CMK (cell line): ENCODE results near the gene HMGB1.

ENCODE experiments used
- DNase-seq: peaks from one replicate; pipeline ENCODE4 v3.0.0-alpha.2; 2010; ENCODE audit warnings: low read depth

The HMGB1 gene

DNA sequence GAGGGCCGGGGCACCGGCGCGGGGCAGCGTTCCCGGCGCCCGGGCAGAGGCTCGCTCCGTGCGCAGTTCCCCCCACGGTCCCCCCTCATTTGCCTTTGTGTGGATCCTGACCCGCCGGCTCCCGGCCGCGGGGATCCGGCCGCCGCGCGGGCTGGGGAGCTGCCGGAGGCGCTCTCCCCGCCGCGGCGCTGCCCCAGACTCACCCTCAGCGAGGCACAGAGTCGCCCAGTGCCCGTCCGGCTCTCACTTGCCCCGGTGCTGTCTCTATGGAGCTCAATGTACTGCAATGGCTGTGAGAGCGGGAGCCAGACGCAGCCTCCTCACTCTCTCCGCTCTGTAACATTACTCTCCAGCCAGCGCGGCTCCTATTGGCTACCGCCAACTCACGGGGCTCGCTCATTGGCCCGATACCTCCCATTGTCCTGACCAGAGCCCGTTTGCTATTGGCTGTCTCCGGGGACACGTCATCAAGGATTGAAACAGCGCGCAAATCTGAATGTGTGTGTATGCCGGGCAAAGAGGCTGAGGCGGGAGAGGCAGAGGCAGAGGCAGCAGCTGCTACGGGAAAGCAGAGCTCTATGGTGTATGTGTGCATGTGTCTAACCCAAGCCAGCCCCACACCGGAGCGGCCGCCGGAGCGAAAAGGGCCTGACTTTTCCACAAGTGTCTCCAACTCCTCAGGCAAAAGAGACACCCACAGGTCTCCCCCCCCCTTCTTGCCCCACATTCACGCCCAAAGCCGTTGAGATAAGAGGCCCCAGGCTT lies at the start of gene HMGB1:
Gene HMGB1, minus strand, starts transcription at position 344 of the 765 bp plus-strand sequence. CDS start 2,256 bp downstream, outside the sequence.
- peak; percentile 76 for DNase-seq

DNA sequence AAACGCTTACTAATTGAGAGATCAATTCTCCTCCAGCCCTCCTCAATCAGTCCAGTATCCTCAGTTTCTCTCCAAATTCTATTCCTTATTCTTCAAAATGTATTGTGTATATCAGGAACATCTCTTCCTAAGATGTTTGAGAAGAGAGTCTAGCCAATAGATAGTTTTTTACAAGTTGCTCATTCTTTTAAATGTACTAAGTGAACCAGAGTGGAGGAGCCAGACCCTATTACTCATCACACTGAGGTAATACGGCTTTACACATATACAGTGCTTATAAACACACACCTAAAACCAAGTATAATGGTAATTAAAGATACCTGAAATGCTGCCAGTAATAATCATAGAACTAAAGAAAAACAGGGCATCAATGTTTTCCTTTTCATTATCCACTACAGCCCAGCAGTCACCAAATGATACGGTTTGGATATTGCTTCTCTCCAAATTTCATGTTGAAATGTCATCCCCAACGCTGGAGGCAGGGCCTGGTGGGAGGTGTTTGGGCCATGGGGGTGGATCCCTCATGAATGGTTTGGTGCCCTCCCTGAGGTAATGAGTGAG lies 45.2 kb upstream of the HMGB1 start:
- no peak for DNase-seq

DNA sequence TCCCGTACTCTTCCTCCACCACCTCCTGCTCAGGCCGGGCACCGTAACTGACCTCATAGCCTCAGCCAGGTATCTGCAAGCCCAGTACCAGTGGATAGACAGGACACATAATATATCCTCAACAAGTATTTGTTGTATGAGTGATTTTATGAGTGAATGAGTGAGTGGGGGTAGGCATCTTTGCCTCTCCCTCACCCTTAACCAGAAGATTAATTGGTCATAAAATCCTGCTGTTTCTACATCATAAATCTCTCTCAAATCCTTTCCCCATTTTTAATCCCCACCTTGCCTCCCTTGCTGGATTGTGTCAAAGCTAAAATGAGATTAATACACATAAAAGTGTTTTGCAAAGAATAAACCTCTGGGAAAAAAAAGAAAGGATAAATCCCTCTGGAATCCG lies 44.4 kb upstream of the HMGB1 start:
- DNase-seq, result no peak

DNA sequence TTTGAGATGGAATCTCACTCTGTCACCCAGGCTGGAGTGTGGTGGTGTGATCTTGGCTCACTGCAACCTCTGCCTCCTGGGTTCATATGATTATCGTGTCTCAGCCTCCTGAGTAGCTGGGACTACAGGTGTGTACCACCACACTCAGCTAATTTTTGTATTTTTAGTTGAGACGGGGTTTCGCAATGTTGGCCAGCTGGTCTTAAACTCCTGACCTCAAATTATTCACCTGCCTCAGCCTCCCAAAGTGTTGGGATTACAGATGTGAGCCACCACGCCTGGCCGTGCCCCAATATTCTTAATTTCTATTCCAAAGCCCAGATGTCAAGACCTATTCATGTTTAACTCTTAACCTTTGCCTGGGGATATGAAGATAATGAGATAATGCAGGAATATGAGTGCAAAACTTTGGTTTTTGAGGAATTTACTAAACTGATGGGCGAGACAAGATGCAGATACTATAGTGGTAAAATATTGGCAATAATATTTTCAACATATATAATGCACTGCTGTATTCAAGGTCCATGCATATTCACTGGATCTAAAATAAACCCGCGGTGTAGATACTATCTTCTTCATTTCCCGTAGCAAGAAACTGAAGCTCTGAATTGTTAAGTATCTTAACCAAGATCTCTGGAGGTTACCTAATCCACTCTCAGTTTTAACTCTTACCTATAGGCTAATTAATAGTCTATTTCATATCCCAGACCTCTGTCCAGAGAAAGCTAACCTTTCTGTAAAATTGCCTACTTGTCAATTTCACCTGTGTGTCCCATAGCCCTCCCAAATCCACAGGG lies 43.7 kb upstream of the HMGB1 start:
- DNase-seq, result no peak

DNA sequence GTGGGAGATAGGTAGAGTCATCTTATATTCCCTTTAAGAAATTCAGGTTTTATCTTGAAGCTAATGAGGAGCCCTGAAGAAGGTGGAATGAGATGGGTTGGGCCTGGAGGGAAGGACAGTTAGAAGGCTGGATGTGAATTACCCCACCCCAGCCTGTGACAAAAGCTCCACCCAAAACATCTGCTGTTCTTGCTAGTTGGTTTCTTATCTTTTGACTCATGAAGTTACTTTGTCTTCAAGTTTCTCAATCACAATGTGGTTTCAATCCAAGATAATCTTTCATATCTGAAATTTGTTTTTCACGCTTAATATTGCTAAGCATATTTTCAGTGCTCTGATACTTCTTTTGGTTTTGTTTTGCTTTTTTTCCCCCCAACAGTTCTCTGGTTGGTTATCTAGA lies 38.3 kb upstream of the HMGB1 start:
- peak; percentile 1 for DNase-seq

DNA sequence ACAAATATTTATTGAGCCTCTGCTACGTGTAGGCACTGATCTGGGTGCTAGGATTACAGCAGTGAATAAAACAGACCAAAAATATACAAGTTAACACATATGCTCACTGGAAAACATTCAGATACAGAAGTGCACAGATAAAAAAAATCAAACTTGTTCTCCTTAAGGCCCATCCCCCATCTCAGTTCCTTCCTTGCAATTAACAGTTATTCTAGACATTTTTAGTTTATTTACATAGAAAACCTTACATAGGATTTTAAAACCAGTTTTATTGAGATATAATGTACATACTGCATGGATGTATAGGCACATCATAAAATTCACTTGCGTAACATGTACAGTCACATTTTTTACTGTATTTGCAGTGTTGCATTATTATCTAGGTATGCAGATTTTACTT lies 36.5 kb upstream of the HMGB1 start:
- DNase-seq, result no peak

DNA sequence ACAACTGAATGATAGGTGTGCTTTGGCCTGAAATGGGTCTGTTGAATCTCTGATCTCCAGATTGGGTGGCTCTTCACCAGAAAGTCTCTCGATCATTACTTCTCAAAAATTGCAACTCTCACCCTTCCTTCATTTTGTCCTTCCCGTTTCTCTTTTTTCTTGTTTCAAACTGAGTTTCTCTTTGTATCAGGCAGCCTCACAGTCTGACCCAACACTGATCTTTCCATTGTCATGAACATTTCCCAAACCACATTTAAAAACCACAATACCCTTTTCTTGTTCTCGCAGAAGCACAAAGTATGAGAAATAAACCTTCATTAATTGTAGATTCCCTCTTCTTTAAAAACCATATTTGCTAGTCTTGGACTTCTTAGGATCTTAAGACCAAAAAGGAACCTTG lies 33.6 kb upstream of the HMGB1 start:
- no peak for DNase-seq

DNA sequence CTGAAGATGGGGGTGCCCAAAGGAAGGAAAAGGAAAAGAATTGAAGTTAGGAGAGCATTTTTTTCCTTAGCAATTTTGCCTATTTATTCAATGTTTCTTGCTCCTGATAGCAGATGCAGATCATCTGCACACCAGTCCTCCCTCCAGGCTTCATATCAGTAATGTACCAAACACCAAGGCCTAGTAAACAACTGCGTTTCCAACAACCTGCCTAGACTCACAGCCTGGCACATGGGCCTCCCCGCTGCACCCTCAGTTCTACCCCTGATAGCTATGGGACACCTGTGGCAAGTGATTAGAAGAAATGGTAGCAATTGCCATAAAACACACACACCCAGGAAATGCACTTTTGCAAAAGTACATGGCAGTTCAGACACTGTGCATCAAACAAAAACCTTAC lies 30.4 kb upstream of the HMGB1 start:
- no peak for DNase-seq

DNA sequence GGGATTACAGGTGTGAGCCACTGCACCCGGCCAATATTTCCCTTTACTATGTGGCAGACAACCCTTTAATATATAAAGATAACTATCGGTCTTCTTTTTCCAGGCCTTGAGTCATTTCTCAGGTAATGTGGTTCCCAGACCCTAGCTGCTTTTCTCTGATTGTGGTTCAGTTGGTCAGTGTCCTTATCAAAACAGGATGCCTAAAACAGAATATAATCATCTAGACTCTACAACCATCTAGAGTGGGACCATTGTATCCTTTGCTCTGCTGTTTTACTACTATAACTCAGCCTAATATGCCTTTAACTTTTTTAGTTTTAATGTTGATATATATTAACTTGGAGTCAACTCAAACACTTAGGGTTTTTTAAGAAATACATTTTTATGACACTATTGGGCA lies 30.0 kb upstream of the HMGB1 start:
- no peak for DNase-seq

DNA sequence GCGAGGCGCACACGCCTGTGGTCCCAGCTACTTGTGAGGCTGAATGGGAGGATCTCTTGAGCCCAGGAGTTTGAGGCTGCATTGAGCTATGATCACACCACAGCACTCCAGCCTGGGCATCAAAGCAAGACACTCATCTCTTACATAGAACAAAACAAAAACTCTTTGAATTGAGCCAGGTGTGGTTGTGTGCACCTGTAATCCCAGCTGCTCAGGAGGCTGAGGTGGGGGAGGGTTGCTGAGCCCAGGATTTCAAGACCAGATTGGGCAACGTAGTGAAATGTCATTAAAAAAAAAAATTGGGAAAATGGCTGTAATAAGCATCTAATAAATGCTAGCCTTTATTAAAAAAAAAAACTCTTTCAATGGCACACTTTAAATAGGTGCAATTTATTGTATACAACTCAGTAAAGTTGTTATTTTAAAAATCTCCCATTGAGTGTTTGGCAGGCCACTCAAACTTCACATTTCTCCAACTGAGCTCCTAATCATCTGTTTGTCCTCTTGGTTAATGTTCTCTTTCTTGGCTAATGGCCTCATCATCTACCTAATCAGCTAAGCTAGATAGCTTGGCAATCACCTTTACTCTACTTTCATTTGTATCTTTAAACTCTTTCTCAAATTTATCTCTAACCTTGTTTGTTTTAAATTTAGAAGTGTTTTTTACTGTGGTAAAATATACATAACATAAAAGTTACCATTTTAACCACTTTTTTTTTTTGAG lies 28.1 kb upstream of the HMGB1 start:
- no peak for DNase-seq

DNA sequence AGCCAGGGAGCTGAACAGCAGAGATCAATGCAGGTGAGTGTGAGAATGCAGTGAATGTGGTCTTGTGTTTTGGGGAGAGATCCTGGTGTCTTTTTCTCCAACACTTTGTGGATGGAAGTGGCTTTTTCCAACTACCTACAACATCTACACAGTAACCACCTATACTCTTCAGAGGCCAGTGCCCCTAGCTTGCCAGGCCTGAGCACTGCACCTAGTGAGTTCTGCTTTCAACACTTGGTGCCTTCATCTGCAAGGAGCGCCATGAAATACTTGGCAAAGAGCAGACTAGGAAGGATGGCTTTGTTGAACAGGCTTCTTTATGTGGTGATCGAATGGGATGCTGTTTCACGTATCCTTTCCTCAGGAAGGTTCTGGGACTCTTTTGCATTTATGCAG lies 21.3 kb upstream of the HMGB1 start:
- no peak for DNase-seq

DNA sequence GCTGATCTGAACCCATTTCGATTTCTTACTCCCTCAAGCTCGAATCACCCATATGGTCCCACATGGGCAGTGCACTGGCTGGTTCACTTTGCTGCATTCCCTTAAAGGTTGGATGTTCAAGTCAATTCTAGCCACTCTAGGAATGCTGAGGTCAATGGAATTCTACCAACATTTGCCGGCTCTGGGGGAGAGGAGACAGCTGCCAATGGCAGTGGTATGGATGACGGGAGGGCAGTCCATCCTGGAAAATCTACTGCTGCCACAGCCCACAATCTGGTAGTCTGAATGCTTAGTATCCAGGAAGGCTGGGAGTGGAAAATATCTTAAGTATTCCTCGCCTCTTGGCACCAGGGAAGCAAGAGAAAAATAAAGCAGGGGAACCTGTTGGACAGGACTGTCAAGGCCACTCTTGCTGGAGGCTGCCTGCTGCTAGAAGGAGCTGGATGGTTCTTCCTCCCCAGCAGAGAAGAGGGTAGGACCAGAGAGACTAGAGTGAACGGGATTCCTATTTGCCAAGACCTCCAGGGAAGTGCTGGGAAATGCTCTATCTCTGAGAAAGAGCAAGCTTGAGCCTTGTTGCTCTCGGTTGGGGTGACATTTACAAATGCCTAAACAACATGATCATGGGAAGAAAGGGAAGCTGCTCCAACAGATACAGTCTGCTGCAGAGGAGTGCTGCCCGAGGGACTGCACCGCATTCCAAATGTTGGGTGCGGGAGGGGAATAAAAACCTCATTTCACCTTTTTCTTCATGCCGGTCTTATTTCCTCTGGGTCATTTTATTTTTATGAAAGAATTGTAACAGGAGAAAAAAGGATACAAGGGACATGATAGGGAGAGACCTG lies 20.7 kb upstream of the HMGB1 start:
- DNase-seq, result no peak

DNA sequence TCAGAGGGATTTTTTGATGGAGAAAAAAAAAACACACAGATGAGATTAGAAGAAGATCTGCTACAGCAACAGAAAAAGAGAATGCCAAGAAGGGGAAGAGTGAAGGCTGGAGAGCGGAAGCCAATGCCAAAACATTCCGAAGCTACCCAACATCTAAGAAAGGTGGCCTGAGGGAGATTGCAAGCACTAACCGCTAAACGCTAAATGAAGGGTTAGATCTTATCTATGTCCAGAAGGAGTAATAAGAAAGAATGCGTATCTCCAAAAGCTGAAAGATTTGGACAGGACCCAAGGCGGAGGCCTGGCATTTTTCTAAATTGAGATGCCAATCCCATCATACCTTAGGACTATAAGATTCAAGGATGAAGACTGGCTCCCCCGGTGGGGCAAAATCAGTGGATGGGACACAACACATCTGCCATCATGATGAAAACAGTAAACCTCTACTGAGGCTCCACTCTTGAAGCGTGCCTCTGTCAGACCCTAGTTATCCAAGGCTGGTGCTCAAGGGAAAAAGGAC lies 15.6 kb upstream of the HMGB1 start:
- DNase-seq, result no peak

DNA sequence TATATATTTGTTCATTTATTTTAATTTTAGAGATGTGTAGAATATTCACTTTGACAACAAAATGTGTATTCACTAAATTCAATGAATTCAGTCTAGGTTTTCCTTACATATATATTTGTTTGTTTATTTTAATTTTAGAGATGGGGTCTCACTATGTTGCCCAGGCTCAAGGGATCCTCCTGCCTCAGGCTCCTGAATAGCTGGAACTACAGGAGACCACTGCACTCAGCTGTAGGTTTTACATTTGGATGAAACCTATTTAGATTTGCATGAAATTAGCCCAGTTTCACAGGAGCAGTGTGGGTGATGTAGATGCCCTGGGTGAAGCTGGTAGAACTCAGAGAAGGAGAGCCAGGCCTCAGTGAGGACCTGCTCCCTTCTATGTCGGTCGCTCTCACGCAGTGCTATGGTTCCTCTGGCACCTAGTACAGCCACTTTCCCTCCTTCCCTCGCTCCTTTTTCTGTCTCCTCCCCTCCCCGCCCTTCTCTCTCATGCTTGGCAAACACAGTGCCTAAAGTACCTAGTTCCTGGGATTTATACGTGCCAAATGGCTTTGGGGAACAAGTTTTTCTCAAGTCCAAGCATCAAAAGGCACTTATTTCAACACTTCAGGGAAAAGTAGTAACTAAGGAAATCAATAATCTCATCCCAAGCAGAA lies 14.7 kb upstream of the HMGB1 start:
- no peak for DNase-seq

DNA sequence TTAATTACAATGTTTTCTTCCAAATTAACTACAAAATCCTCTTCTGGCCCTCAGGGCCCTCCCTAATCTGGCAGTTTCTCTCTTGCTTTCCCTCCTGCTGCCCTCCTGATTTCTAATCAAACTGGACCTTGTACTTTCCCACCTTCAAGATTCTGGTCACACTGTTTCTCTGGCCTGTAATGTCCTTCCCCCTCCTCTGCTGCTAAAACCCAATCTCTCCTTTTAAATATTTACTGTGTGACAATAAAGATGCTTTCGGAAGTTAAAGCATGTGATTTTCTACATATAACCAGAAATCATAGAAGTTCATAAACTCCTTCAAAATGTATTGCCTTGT lies 14.1 kb upstream of the HMGB1 start:
- no peak for DNase-seq

DNA sequence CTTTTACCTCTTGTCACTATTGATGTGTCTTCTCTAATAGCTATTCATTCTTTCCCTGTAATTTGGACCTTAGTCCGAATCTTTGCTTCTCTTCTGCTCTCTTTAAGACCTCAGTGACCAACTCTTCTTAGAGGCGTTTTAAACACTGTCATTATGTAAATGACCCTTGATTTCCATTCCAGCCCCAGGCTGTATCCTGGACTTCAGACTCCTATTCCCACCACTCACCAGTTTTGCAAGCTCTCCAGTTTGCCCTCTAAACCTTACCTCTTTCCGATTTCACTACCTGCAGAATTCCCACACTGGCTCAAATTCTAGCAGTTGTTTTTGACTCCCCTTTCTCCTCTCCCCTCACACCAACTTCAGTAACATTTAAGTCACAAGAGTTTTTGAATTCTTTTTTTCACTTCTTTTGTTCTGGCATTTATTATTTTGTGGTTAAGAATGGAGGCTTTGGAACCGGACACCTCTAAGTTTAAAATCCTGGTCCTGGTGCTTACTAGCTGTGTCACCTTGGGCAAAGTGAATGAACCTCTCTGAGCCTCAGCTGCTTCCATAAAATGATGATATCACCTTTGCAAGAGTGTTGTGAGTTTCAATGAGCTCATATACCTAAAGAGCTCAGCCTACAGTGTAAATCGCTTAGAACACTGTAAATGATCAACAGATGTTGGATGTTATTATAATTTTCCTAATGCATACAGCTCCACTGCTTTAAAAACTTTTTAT lies 13.6 kb upstream of the HMGB1 start:
- DNase-seq, result no peak

DNA sequence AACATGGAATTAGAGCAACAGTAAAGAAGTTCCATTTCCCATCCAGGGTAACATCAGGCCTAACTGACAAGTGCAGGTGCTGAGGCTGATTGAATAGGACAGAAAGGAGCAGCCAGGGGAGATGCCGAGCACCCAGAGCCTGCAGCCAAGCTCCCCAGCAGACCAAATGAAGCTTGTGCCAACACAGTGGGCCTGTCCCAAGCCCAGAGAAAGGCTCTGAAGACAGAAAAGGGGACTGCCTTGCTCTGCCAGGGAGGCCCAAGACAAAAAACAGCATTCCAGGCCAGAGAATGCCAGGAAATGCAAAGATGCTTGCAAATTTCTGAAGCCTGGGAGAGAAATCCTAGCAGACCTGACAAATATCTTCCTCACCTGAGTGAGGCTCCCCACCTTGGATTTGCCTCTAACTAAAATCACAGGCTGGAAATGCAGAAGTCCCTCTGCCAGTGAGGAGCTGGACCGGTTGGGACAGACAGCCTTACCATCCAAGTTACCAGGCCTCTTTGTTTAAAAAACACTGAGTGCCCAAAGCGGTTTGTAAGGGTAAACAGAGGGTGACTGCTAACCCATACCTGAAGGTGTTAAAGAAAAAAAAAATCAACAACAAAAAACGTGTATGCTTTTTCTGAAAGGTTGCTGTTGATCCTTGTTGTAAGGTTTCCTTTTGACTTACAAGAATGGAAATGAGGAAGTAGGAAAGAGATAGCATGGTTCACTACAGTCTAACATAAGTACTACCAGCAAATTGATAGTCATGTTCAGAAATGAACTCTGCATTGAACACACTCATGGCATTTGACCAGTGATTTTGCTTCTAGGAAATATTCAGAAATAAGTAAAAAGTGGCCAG lies 11.8 kb upstream of the HMGB1 start:
- no peak for DNase-seq

DNA sequence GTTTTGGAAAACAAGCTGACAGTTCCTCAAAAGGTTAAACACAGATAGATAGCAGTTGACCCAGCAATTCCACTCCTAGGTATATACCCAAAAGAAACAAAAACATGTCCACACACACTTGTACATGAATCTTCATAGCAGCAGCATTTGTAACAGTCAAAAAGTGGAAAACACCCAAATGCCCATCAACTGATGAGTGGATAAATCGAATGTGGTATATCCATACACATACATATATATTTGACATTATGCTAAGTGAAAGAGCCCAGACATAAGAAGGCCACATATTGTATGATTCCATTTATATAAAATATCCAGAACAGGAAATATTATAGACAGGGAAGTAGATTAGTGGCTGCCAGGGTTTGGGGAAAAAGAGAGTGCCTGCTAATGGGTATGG lies 7.9 kb upstream of the HMGB1 start:
- no peak for DNase-seq

DNA sequence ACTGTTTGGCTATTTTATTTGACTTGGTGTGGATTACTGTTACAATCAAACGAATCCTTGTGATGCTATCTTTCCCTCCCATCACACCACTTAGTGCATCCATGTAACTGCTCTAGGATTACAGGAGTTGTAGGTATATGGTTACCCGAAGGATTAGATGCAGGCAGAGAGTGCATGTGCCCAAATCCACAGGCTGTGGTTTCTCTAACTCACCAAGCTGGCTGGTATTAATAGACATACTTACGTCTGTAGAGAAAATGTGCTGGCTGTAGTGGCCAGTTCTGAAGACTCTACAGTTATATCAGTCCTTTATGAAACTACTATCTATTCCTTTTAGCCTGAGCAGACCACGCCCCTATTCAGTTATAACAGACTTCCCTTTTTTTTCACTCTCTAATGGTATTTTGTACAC lies 1.1 kb upstream of the HMGB1 start:
- no peak for DNase-seq
